Measurements from ENCODE around the gene SEPTIN12.

- TF ChIP-seq EP300 (conservative IDR thresholded peaks at IDR 0.05; ENCODE audit: poor library complexity, severe bottlenecking) (no peak), CTCF (IDR thresholded peaks at IDR 0.05; ENCODE audit: poor library complexity, severe bottlenecking) (no peak), EZH2 (IDR thresholded peaks at IDR 0.05; ENCODE audit: borderline replicate concordance, insufficient read depth, low read length, poor library complexity, severe bottlenecking) (no peak), MXI1 (conservative IDR thresholded peaks at IDR 0.05; ENCODE audit: poor library complexity, severe bottlenecking) (no peak), TAF1 (IDR thresholded peaks at IDR 0.05; ENCODE audit: low read depth) (no peak), SMC3 (conservative IDR thresholded peaks at IDR 0.05; ENCODE audit: poor library complexity) (no peak), RAD21 (conservative IDR thresholded peaks at IDR 0.05) (no peak), POLR2AphosphoS5 (IDR thresholded peaks at IDR 0.05) (no peak)
- TF ChIP-seq, protein P1, sequence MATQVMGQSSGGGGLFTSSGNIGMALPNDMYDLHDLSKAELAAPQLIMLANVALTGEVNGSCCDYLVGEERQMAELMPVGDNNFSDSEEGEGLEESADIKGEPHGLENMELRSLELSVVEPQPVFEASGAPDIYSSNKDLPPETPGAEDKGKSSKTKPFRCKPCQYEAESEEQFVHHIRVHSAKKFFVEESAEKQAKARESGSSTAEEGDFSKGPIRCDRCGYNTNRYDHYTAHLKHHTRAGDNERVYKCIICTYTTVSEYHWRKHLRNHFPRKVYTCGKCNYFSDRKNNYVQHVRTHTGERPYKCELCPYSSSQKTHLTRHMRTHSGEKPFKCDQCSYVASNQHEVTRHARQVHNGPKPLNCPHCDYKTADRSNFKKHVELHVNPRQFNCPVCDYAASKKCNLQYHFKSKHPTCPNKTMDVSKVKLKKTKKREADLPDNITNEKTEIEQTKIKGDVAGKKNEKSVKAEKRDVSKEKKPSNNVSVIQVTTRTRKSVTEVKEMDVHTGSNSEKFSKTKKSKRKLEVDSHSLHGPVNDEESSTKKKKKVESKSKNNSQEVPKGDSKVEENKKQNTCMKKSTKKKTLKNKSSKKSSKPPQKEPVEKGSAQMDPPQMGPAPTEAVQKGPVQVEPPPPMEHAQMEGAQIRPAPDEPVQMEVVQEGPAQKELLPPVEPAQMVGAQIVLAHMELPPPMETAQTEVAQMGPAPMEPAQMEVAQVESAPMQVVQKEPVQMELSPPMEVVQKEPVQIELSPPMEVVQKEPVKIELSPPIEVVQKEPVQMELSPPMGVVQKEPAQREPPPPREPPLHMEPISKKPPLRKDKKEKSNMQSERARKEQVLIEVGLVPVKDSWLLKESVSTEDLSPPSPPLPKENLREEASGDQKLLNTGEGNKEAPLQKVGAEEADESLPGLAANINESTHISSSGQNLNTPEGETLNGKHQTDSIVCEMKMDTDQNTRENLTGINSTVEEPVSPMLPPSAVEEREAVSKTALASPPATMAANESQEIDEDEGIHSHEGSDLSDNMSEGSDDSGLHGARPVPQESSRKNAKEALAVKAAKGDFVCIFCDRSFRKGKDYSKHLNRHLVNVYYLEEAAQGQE (IDR thresholded peaks at IDR 0.05; ENCODE audit: borderline replicate concordance), result no peak
Observed at GRCh38 chr16:4806280-4806679, 18.1 kb upstream of the SEPTIN12 start.

Data from neural cell (in vitro differentiated cells).